Lower leg skin (tissue), 4 donors: ENCODE measurements around the gene SLC25A23. TPM values are rescaled to one million over a fixed set of nuclear protein-coding genes. Genes with fewer than 3 reads are reported as not detected.
"Not testable (repeated sequence)": the region's sequence is repeated elsewhere in the genome, so short reads cannot be mapped to it uniquely, and the experiment has no call there.

Source experiments
- DNase-seq, 2 donors: peaks; one replicate each; pipeline ENCODE4 v3.0.0-alpha.2; 2019; ENCODE audit warnings: low spot score in 2 of 2
- H3K4me3 ChIP-seq: fragments of 200-600 bp; sonication (generic); 2 replicates; pipeline ENCODE4 v1.5.1; 2017; ENCODE audit warnings: mild to moderate bottlenecking, low read depth; ENCODE audit not compliant: poor library complexity, severe bottlenecking
- CTCF ChIP-seq, 3 donors: fragments of 450-650 bp; IDR thresholded peaks; one replicate each; pipeline ENCODE4 v1.5.1; 2016; ENCODE audit warnings: antibody characterized with exemption in 3 of 3, mild to moderate bottlenecking in 3 of 3, moderate library complexity in 2 of 3
- POLR2A ChIP-seq, 2 donors: fragments of 450-650 bp; IDR thresholded peaks; one replicate each; pipeline ENCODE4 v1.6.1; 2016 to 2017; ENCODE audit warnings: antibody characterized with exemption in 2 of 2, mild to moderate bottlenecking in 1 of 2, moderate library complexity in 1 of 2
- WGBS, 2 donors: methylation state at CpG; one replicate each; pipeline ENCODE4 v1.1.5; 2018; 5-methylcytosine and 5-hydroxymethylcytosine counted together
- intact Hi-C: fragments of 100-400 bp; cut with DNase I; formaldehyde crosslinking; loops from one replicate; pipeline ENCODE4 v1.15.0; 2023; ENCODE audit warnings: low total_unique reads
- total RNA-seq, 4 donors: library from RNA; depleted of rRNA; stranded (reverse); fragments of >200 nt; gene quantifications; one replicate each; pipeline ENCODE4 v1.1.0, GENCODE V29; 2016

SLC25A23 gene
- total RNA-seq, 4 donors from 2014 or later = 60.9 to 102 (median 76.0) TPM

GRCh38 chr19:6409346-6409745 lies 50.2 kb downstream of the SLC25A23 start:
- no peak for DNase-seq
- 93 to 97% methylated on average over 6 of the region's 6 CpGs for WGBS, 2 donors
- TF ChIP-seq CTCF (IDR thresholded peaks at IDR 0.05) (no peak), POLR2A (IDR thresholded peaks at IDR 0.05) (no peak)
- no peak overlapping the region for H3K4me3 ChIP-seq
- intact Hi-C loops = no loop called here

- no peak for DNase-seq
- TF ChIP-seq POLR2A (IDR thresholded peaks at IDR 0.05) = no peak
- WGBS, 2 donors = 84 to 85% methylated on average over 5 of the region's 5 CpGs
- intact Hi-C loops = no loop called here
- H3K4me3 ChIP-seq = no peak overlapping the region
These were observed 53.2 kb downstream of the SLC25A23 start for GRCh38 chr19:6406401-6406800.

GRCh38 chr19:6402837-6403608 lies 56.6 kb downstream of the SLC25A23 start:
- no peak for DNase-seq
- H3K4me3 ChIP-seq = no peak overlapping the region
- intact Hi-C loops = no loop called here
- TF ChIP-seq POLR2A (IDR thresholded peaks at IDR 0.05) = no peak
- WGBS, 2 donors = 51 to 56% methylated on average over 22 of the region's 22 CpGs

- no peak overlapping the region for H3K4me3 ChIP-seq
- TF ChIP-seq CTCF (IDR thresholded peaks at IDR 0.05) = no peak
- TF ChIP-seq POLR2A (IDR thresholded peaks at IDR 0.05) = no peak
- intact Hi-C loops = no loop called here
- WGBS, 2 donors = 89% methylated on average over 10 of the region's 10 CpGs
- DNase-seq = no peak
These were observed 57.5 kb downstream of the SLC25A23 start for GRCh38 chr19:6402058-6402457.

GRCh38 chr19:6400062-6400944 lies 59.3 kb downstream of the SLC25A23 start:
- WGBS, 2 donors = 86 to 92% methylated on average over 23 of the region's 23 CpGs
- H3K4me3 ChIP-seq, intact Hi-C loops, DNase-seq: not testable (repeated sequence)

GRCh38 chr19:6396305-6396704 lies 63.3 kb downstream of the SLC25A23 start:
- no peak for TF ChIP-seq CTCF (IDR thresholded peaks at IDR 0.05)
- TF ChIP-seq POLR2A (IDR thresholded peaks at IDR 0.05) = no peak
- 88 to 94% methylated on average over 10 to 12 of the region's 12 CpGs for WGBS, 2 donors
- intact Hi-C loops = no loop called here
- no peak for DNase-seq
- H3K4me3 ChIP-seq = no peak overlapping the region

- intact Hi-C loops = no loop called here
- DNase-seq = no peak
- no peak for TF ChIP-seq POLR2A (IDR thresholded peaks at IDR 0.05)
- TF ChIP-seq CTCF (IDR thresholded peaks at IDR 0.05) = no peak
- H3K4me3 ChIP-seq = no peak overlapping the region
- 86 to 89% methylated on average over 3 of the region's 3 CpGs for WGBS, 2 donors
These were observed 64.8 kb downstream of the SLC25A23 start for GRCh38 chr19:6394831-6395230.
